Measurements from ENCODE around the gene TMEM232. TPM values are rescaled to one million over a fixed set of nuclear protein-coding genes. Genes with fewer than 3 reads are reported as not detected.

Gene TMEM232
- total and polyA plus RNA-seq, 2 of the 4 experiments (the other 2 are of a cell fraction): 0.17 to 0.36 TPM

DNA sequence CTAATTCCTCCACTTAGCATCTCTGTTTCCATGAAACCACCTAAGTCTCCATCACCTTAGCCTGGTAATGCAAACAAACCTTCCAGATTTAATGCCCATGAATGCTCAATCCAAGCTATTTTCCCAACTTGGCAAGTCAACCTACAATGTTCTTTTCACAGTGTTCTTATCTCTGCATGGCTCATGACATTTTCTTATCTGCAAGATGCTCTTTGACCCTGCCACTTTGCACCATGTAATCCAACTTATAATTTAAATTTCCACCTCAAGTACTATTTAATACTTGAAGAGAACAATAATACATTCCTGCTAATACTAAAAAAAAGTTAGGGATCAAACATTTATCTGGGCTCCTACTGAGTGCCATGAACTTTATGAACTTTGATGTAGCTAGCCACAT lies 164.3 kb downstream of the TMEM232 start:
- Histone ChIP-seq H2AFZ (replicated peaks; ENCODE audit: low read length, poor library complexity) (no peak overlapping the region), H2BK15ac (ENCODE audit: low read depth, low read length) (no peak overlapping the region), H4K5ac (ENCODE audit: low read depth, low read length) (no peak overlapping the region), H3K9me1 (ENCODE audit: insufficient read depth, low read length) (no peaks in the 10 kb centered on the region), H3K27me3 (ENCODE audit: control insufficient read depth, insufficient read depth, low read length) (no peaks in the 10 kb centered on the region), H4K20me1 (ENCODE audit: insufficient read depth, low read length) (no peaks in the 10 kb centered on the region), H3K4me2 (ENCODE audit: low read depth, low read length) (no peak overlapping the region), H3K56ac (ENCODE audit: extremely low read depth, insufficient read depth, low read length) (no peak overlapping the region), H4K8ac (ENCODE audit: low read depth in 2 of 2, low read length in 2 of 2) (no peak overlapping the region), H3K4me3 (ENCODE audit: insufficient read depth, low read depth, low read length) (no peak overlapping the region), H4K91ac (ENCODE audit: insufficient read depth, low read depth, low read length) (no peak overlapping the region), H2BK120ac (ENCODE audit: low read depth, low read length) (no peak overlapping the region), H2AK5ac (ENCODE audit: low read depth, low read length) (no peak overlapping the region), H3K36me3 (ENCODE audit: control insufficient read depth, insufficient read depth, low read length) (no peaks in the 10 kb centered on the region), H3K9ac (ENCODE audit: low read depth, low read length) (no peak overlapping the region), H3K4ac (ENCODE audit: low read depth, low read length) (no peak overlapping the region), H3K4me1 (ENCODE audit: control insufficient read depth, insufficient read depth, low read length) (no peaks in the 10 kb centered on the region), H2AK9ac (replicated peaks; ENCODE audit: low read depth, low read length, poor library complexity) (no peak overlapping the region), H3K18ac (ENCODE audit: low read depth, low read length) (no peak overlapping the region), H2BK5ac (ENCODE audit: low read depth, low read length, poor library complexity, severe bottlenecking) (no peak overlapping the region), H3K9me3 (ENCODE audit: control insufficient read depth, insufficient read depth, low read length) (peaks cover 2% of the 10 kb centered on the region; the same call in 1 of the 2 replicates), H3K23ac (ENCODE audit: low read depth, low read length) (no peak overlapping the region), H3K14ac (replicated peaks; ENCODE audit: low read depth, low read length) (no peak overlapping the region), H3K79me1 (ENCODE audit: low read depth in 1 of 2, low read length in 2 of 2) (no peaks in the 10 kb centered on the region), H2BK20ac (ENCODE audit: low read depth, low read length) (no peak overlapping the region), H3K27ac (ENCODE audit: insufficient read depth, low read length) (no peak overlapping the region)
- dilution Hi-C loops (cut with HindIII; ENCODE audit: low sequenced_read_pairs, unreplicated experiment): no loop called here
- in situ Hi-C loops (cut with MboI; ENCODE audit: low sequenced_read_pairs): no loop called here
- POLR2A ChIA-PET (ENCODE audit: unreplicated experiment): no interaction called here
- BruUV-seq (replicated peaks): no TSS peak
- TF ChIP-seq POLR2A (IDR thresholded peaks at IDR 0.05; ENCODE audit: low read depth, low read length) (no peak), MAZ (IDR thresholded peaks at IDR 0.05; ENCODE audit: borderline replicate concordance, low read depth, low read length) (no peak), CEBPB (IDR thresholded peaks at IDR 0.05; ENCODE audit: low read depth, low read length) (no peak), ELK1 (IDR thresholded peaks at IDR 0.05; ENCODE audit: borderline replicate concordance, low read depth, low read length) (no peak), RAD21 (IDR thresholded peaks at IDR 0.05; ENCODE audit: low read length) (no peak), BHLHE40 (IDR thresholded peaks at IDR 0.05; ENCODE audit: low read depth, low read length) (no peak), MXI1 (IDR thresholded peaks at IDR 0.05; ENCODE audit: borderline replicate concordance, low read depth, low read length) (no peak), RCOR1 (IDR thresholded peaks at IDR 0.05; ENCODE audit: insufficient replicate concordance, low read length) (no peak), NFE2L2 (IDR thresholded peaks at IDR 0.05; ENCODE audit: low read depth, low read length) (no peak)
- intact Hi-C loops (cut with micrococcal nuclease): no loop called here
- DNase-seq (no peak), ATAC-seq (ENCODE audit: low read depth) (no peak)
- CTCF ChIA-PET: no interaction called here
